Stomach (tissue), 4 donors: ENCODE measurements around the gene SLC38A10.

Source experiments
- POLR2A ChIP-seq, 4 donors: fragments of 450-650 bp; IDR thresholded peaks; one replicate each; pipeline ENCODE4 v1.6.1; 2016; ENCODE audit warnings: antibody characterized with exemption in 4 of 4, control low read depth in 2 of 4, mild to moderate bottlenecking in 1 of 4, moderate library complexity in 1 of 4
- POLR2AphosphoS5 ChIP-seq, 3 donors: sonication (generic); formaldehyde crosslinking; IDR thresholded peaks; one replicate each; pipeline ENCODE4 v1.6.1; 2016; ENCODE audit warnings: antibody characterized with exemption in 3 of 3
- TF ChIP-seq, protein P1 (sequence below), 7 experiments: fragments of 450-650 bp in 4 of 7; fragments of 200-600 bp in 3 of 7; sonication (generic) in 3 of 7; IDR thresholded peaks; one replicate each; pipeline ENCODE4 v1.5.1; 2016 to 2019; ENCODE audit warnings: antibody characterized with exemption in 7 of 7, control low read depth in 2 of 7, mild to moderate bottlenecking in 1 of 7

- TF ChIP-seq, protein P1, sequence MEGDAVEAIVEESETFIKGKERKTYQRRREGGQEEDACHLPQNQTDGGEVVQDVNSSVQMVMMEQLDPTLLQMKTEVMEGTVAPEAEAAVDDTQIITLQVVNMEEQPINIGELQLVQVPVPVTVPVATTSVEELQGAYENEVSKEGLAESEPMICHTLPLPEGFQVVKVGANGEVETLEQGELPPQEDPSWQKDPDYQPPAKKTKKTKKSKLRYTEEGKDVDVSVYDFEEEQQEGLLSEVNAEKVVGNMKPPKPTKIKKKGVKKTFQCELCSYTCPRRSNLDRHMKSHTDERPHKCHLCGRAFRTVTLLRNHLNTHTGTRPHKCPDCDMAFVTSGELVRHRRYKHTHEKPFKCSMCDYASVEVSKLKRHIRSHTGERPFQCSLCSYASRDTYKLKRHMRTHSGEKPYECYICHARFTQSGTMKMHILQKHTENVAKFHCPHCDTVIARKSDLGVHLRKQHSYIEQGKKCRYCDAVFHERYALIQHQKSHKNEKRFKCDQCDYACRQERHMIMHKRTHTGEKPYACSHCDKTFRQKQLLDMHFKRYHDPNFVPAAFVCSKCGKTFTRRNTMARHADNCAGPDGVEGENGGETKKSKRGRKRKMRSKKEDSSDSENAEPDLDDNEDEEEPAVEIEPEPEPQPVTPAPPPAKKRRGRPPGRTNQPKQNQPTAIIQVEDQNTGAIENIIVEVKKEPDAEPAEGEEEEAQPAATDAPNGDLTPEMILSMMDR (IDR thresholded peaks at IDR 0.05): no peak
- TF ChIP-seq POLR2A (IDR thresholded peaks at IDR 0.05): no peak
- TF ChIP-seq POLR2AphosphoS5 (IDR thresholded peaks at IDR 0.05): no peak
Observed at GRCh38 chr17:81274471-81274855, 20.6 kb downstream of the SLC38A10 start.
